Measurements from ENCODE around the gene SERPING1.

The SERPING1 gene

GRCh38 chr11:57597461-57597915, at the start of gene SERPING1:
TSS of gene SERPING1 (plus strand) at chr11:57597685. CDS start at chr11:57598271, 586 bp downstream.
- ATAC-seq (replicated peaks) (no peak), DNase-seq (no peak)
- H3K27ac Mint-ChIP-seq, result no peak within 1 kb of the TSS
- H3K9me3 Mint-ChIP-seq, result no peaks in the 10 kb centered on the region
- no peaks in the 10 kb centered on the region for H3K36me3 Mint-ChIP-seq
- H3K27me3 Mint-ChIP-seq, result peaks cover 50 to 51% of the 10 kb centered on the region in 2 donors
- peak within 1 kb of the TSS in 1 of 2 donors; percentile 14 for H3K4me3 Mint-ChIP-seq
- peaks cover 2 to 10% of the 10 kb centered on the region in 2 donors for H3K4me1 Mint-ChIP-seq

GRCh38 chr11:57547854-57548377, 49.6 kb upstream of the SERPING1 start:
- Mint-ChIP-seq H3K27me3 (no peaks in the 10 kb centered on the region), H3K4me3 (peak overlapping the region; percentile 67 to 72), H3K36me3 (peaks cover 23 to 43% of the 10 kb centered on the region in 2 donors), H3K27ac (peak overlapping the region; percentile 93), H3K4me1 (peaks cover 13 to 25% of the 10 kb centered on the region in 2 donors), H3K9me3 (no peaks in the 10 kb centered on the region)
- ATAC-seq (replicated peaks), result peak; percentile 98 to 99
- DNase-seq, result peak; percentile 66

- DNase-seq, result no peak
- Mint-ChIP-seq H3K36me3 (peaks cover 36 to 55% of the 10 kb centered on the region in 2 donors), H3K9me3 (no peaks in the 10 kb centered on the region), H3K27ac (no peak overlapping the region), H3K4me3 (no peak overlapping the region), H3K4me1 (peaks cover 13 to 23% of the 10 kb centered on the region in 2 donors), H3K27me3 (no peaks in the 10 kb centered on the region)
- no peak for ATAC-seq (replicated peaks)
Measured at GRCh38 chr11:57549983-57550382, 47.5 kb upstream of the SERPING1 start.

- no peak overlapping the region for H3K4me3 Mint-ChIP-seq
- H3K36me3 Mint-ChIP-seq, result peaks cover 43 to 65% of the 10 kb centered on the region in 2 donors
- ATAC-seq (replicated peaks), result no peak
- H3K27ac Mint-ChIP-seq, result no peak overlapping the region
- no peaks in the 10 kb centered on the region for H3K27me3 Mint-ChIP-seq
- DNase-seq, result no peak
- H3K4me1 Mint-ChIP-seq, result peaks cover 13 to 19% of the 10 kb centered on the region in 2 donors
- no peaks in the 10 kb centered on the region for H3K9me3 Mint-ChIP-seq
Measured at GRCh38 chr11:57551941-57552340, 45.5 kb upstream of the SERPING1 start.

- Mint-ChIP-seq H3K9me3 (no peaks in the 10 kb centered on the region), H3K27me3 (no peaks in the 10 kb centered on the region), H3K36me3 (peaks cover 44 to 65% of the 10 kb centered on the region in 2 donors), H3K4me3 (no peak overlapping the region), H3K27ac (peak overlapping the region; percentile 62), H3K4me1 (peaks cover 8 to 14% of the 10 kb centered on the region in 2 donors)
- no peak for DNase-seq
- ATAC-seq (replicated peaks), result no peak
Measured at GRCh38 chr11:57552479-57552878, 45.0 kb upstream of the SERPING1 start.

- H3K4me3 Mint-ChIP-seq, result no peak overlapping the region
- H3K27me3 Mint-ChIP-seq, result no peaks in the 10 kb centered on the region
- peaks cover 42 to 59% of the 10 kb centered on the region in 2 donors for H3K36me3 Mint-ChIP-seq
- H3K9me3 Mint-ChIP-seq, result no peaks in the 10 kb centered on the region
- H3K4me1 Mint-ChIP-seq, result peaks cover 2 to 9% of the 10 kb centered on the region in 2 donors
- DNase-seq (no peak), ATAC-seq (replicated peaks) (no peak)
- H3K27ac Mint-ChIP-seq, result no peak overlapping the region
Measured at GRCh38 chr11:57555393-57555792, 42.1 kb upstream of the SERPING1 start.

GRCh38 chr11:57556041-57556440, 41.4 kb upstream of the SERPING1 start:
- Mint-ChIP-seq H3K4me3 (no peak overlapping the region), H3K27ac (peak overlapping the region; percentile 14), H3K4me1 (peaks cover 3 to 15% of the 10 kb centered on the region in 2 donors), H3K27me3 (no peaks in the 10 kb centered on the region), H3K36me3 (peaks cover 42 to 63% of the 10 kb centered on the region in 2 donors), H3K9me3 (no peaks in the 10 kb centered on the region)
- ATAC-seq (replicated peaks) (no peak), DNase-seq (no peak)

- H3K4me3 Mint-ChIP-seq, result no peak overlapping the region
- peaks cover 15 to 56% of the 10 kb centered on the region in 2 donors for H3K4me1 Mint-ChIP-seq
- no peaks in the 10 kb centered on the region for H3K27me3 Mint-ChIP-seq
- H3K27ac Mint-ChIP-seq, result peak overlapping the region; percentile 42
- H3K36me3 Mint-ChIP-seq, result peaks cover 27 to 45% of the 10 kb centered on the region in 2 donors
- H3K9me3 Mint-ChIP-seq, result no peaks in the 10 kb centered on the region
- ATAC-seq (replicated peaks) (no peak), DNase-seq (no peak)
Measured at GRCh38 chr11:57560146-57560545, 37.3 kb upstream of the SERPING1 start.

GRCh38 chr11:57562596-57562995, 34.9 kb upstream of the SERPING1 start:
- Mint-ChIP-seq H3K27ac (peak overlapping the region; percentile 79), H3K27me3 (no peaks in the 10 kb centered on the region), H3K4me3 (no peak overlapping the region), H3K36me3 (peaks cover 17 to 31% of the 10 kb centered on the region in 2 donors), H3K4me1 (peaks cover 25 to 74% of the 10 kb centered on the region in 2 donors), H3K9me3 (no peaks in the 10 kb centered on the region)
- ATAC-seq (replicated peaks) (no peak), DNase-seq (no peak)

GRCh38 chr11:57566005-57566904, 31.2 kb upstream of the SERPING1 start:
- Mint-ChIP-seq H3K4me1 (peaks cover 24 to 65% of the 10 kb centered on the region in 2 donors), H3K4me3 (peak overlapping the region; percentile 91 to 100), H3K27ac (peak overlapping the region; percentile 96), H3K9me3 (no peaks in the 10 kb centered on the region), H3K36me3 (peaks cover 8 to 14% of the 10 kb centered on the region in 2 donors), H3K27me3 (no peaks in the 10 kb centered on the region)
- DNase-seq, result no peak
- peak; percentile 44 to 47 for ATAC-seq (replicated peaks)

- H3K36me3 Mint-ChIP-seq, result peaks cover 6 to 12% of the 10 kb centered on the region in 2 donors
Measured at GRCh38 chr11:57566905-57567514, 30.5 kb upstream of the SERPING1 start.

GRCh38 chr11:57567515-57568329, 29.8 kb upstream of the SERPING1 start, which contains the start of gene UBE2L6:
TSS of gene UBE2L6 (minus strand) at chr11:57567672. CDS start at chr11:57567611, 61 bp downstream.
- peak; percentile 86 for ATAC-seq (replicated peaks)
- DNase-seq, result peak; percentile 81
- peaks cover 5 to 10% of the 10 kb centered on the region in 2 donors for H3K36me3 Mint-ChIP-seq
- H3K4me3 Mint-ChIP-seq, result peak within 1 kb of the TSS; percentile 91 to 100
- H3K9me3 Mint-ChIP-seq, result no peaks in the 10 kb centered on the region
- peaks cover 21 to 51% of the 10 kb centered on the region in 2 donors for H3K4me1 Mint-ChIP-seq
- no peaks in the 10 kb centered on the region for H3K27me3 Mint-ChIP-seq
- H3K27ac Mint-ChIP-seq, result peak within 1 kb of the TSS; percentile 97

More at GRCh38 chr11:57566905-57567514, 30.5 kb upstream of the SERPING1 start:
- peak; percentile 0 to 1 for ATAC-seq (replicated peaks)
- Mint-ChIP-seq H3K27ac (peak overlapping the region; percentile 96), H3K4me1 (peaks cover 22 to 58% of the 10 kb centered on the region in 2 donors), H3K9me3 (no peaks in the 10 kb centered on the region), H3K4me3 (peak overlapping the region; percentile 91 to 100), H3K27me3 (no peaks in the 10 kb centered on the region)
- DNase-seq, result peak; percentile 4

GRCh38 chr11:57568330-57568766, 29.1 kb upstream of the SERPING1 start:
- no peaks in the 10 kb centered on the region for H3K27me3 Mint-ChIP-seq
- ATAC-seq (replicated peaks) (peak; percentile 8 to 24), DNase-seq (no peak)
- H3K36me3 Mint-ChIP-seq, result peaks cover under 1 to 8% of the 10 kb centered on the region in 2 donors
- H3K4me1 Mint-ChIP-seq, result peaks cover 20 to 44% of the 10 kb centered on the region in 2 donors
- no peaks in the 10 kb centered on the region for H3K9me3 Mint-ChIP-seq
- H3K4me3 Mint-ChIP-seq, result peak overlapping the region; percentile 91 to 100
- peak overlapping the region; percentile 97 for H3K27ac Mint-ChIP-seq

All from stimulated activated naive B cell treated with anti-CD40 and anti-IgM and Interleukin-4, amounts not matched to agents 10 μg/mL and 1 μg/mL and 100 μg/mL, for 72 hours (primary cell).